HG03342 (cell line): ENCODE measurements around the gene DNAH7.
"Not testable (repeated sequence)": the region's sequence is repeated elsewhere in the genome, so short reads cannot be mapped to it uniquely, and the experiment has no call there.

Experiments
- ATAC-seq: cut with Tn5 transposase; IDR thresholded peaks from one replicate; pipeline ENCODE4 v1.9.1; 2021; ENCODE audit warnings: mild to moderate bottlenecking, moderate library complexity; ENCODE audit not compliant: unreplicated experiment

DNAH7 gene

GRCh38 chr2:196068271-196069209 is at the start of gene DNAH7:
DNAH7 (minus strand) TSS chr2:196068837; CDS start chr2:196068711, 126 bp downstream.
- ATAC-seq = peak; percentile 98

DNA sequence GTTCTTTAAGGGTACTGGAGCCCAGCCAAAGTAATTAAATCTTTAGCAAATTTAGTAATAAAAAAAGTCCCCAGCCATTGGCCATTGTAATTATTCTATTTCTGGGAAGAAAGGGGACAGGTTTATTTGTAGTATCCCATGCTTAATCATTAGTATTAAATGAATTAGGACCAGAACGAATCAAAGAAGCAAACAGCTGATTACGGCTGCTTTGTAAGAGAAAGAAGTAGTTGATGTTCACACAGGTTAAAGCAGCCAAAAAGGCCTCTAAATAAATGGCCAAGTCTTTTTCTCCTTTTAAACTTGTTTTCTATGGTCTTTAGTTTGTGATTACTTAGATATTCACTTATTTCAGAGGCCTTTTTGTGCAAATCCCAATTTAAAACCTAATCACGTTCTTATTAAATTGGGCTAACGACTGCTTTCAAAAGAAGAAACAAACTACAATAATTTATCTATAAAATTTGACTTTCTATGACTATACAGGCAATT is 48.6 kb upstream of the DNAH7 start:
- no peak for ATAC-seq

DNA sequence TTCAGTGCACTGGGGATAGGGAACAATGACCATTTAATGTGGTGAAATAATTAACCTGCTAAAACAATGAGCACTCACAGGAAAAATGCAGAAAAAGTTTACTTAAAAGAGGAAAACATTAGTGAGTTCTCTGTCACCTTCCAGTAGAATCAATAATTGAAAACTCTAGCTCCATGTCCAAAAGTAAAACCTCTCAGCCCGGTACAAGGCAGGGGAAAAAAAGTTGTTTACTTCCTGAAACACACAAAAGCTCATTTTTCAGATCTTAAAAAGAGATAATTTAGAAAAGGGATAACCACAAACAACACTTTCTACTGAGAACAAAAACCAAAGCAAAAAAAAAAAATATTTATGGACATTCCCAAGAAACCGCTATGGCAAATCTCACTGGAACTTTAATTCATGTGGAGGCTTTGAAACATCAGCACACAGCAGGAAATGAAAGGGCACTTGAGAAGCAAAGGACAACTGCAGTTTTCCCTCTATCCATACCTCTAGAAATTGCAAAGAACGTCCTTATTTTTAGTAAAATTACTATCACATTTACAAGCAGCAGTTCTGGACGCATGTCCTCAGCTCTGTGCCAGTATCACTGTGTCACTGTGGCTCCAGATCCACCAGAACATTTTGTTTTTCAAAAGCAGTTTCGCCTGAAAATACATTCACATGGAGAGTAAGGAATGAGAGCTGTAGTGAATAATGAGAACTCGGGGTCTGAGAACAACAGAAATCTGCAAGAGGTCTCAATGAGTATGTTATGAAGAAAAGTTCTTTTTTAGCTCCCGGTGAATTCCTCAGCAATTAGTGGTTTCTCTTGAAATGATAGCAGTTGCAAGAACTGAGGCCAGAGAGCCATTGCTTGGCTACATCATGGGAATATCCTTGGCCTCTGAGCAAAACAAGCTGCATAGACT is 44.7 kb upstream of the DNAH7 start:
- no peak for ATAC-seq

GRCh38 chr2:196112418-196113034 is 43.9 kb upstream of the DNAH7 start:
- no peak for ATAC-seq

GRCh38 chr2:196108604-196109003 is 40.0 kb upstream of the DNAH7 start:
- no peak for ATAC-seq

- no peak for ATAC-seq
Measured at GRCh38 chr2:196105951-196106350, 37.3 kb upstream of the DNAH7 start.

DNA sequence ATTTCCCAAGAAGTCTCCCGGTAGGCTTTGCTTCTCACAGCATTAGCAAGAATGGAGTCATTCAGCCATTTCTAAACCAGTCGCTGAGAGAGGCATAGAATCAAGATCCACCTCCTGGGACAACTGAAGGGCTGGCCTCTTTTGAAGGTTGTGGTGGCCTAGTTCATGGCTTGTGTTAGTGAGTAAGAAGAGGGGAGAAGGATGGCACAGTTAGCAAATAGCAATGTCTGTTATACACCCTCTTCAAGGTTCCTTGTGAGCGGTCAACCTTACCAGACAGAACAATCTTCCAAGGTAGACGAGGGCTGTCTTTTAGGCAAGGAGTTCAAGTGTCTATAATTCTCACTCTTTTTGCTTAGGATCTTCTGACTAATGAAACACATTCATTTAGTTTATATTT is 35.4 kb upstream of the DNAH7 start:
- no peak for ATAC-seq

DNA sequence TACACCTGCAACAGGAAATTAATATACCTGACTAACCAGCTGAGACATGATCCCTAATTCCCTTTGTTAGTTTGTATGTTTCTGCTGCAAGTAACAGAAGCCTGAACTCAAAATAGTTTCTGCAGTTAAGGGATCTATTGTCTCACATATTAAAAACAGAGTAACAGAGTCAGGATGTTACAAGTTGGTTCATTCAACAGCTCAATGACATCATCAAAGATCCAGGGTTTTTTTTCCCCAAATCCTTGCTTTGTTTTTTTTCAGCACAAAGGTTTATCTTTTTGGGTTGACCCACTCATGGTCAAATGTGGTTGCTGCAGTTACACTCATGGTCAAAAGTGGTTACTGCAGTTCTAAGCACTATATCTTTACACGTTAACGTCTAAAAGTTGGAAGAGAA is 35.0 kb upstream of the DNAH7 start:
- no peak for ATAC-seq

- peak; percentile 97 for ATAC-seq
Measured at GRCh38 chr2:196101325-196101991, 32.8 kb upstream of the DNAH7 start.

DNA sequence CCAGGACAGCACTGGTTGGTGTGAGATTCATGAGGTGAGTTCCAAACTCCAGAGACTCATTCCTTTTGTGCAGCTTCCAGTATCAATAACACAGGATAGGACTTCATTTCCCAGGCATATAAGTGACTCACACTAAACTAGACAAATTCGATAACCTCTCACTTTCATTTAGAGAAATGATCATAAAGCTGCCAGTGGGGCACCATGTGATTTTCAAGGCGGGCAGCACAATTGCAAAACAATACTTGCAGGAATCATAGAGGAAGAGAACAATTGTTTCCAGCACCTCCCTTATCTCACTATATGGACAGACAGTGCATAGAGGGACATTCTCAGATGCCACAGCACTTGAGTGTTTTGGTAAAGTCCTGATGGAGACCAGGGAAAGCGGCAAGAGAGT is 31.3 kb upstream of the DNAH7 start:
- no peak for ATAC-seq

GRCh38 chr2:196097864-196098660 is 29.4 kb upstream of the DNAH7 start:
- ATAC-seq = no peak

DNA sequence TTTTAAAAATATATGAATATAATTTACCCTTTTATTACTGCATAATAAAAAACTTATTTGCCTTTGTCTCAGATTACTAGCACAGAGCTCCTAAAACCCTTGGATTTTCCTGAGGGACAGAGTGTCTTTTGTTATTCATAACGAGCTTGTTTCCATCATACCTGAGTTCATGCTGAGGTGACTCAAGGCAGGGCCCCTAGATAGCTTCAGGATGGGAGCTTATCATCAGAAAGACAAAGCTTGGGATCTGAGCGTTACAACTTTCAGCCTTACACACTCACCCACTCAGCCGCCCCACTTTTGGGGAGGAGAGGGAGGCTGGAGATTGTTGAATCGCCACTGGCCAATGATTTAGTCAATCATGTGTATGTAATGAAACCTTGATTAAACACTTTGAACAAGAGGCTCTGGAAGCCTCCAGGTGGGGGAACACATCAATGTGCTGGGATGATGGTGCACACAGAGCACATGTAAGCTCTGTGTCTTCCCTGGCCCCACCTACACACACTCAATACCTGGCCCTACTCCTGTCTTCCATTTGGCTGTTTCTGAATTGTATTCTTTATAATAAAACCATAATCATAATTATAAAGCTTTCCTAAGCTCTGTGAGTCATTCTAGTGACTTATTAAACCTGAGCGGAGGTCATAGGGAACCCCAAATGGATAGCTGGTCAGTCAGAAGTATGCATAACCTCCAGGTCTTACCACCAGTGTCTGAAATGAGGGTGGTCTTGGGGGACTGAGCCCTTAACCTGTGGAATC is 28.5 kb upstream of the DNAH7 start:
- ATAC-seq = no peak

DNA sequence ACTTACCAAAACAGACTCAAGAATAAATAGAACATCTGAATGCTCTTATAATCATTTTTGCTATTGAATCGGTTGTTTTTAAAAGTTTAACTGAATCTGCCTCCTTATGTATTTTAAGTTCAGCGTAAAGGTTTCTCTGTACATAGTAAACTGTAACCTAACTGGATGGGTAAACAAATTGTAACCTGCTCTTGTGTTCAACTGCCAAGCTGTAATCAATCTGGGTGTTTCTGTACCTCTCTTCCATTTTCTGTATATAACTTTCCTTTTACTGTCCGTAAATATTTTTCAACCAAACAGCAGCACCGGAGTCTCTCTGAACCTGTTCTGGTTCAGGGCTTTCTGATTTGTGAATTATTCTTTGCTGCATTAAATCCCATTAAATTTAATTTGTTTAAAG is 27.6 kb upstream of the DNAH7 start:
- ATAC-seq = no peak

GRCh38 chr2:196089448-196089847 is 20.8 kb upstream of the DNAH7 start:
- ATAC-seq = not testable (repeated sequence)

DNA sequence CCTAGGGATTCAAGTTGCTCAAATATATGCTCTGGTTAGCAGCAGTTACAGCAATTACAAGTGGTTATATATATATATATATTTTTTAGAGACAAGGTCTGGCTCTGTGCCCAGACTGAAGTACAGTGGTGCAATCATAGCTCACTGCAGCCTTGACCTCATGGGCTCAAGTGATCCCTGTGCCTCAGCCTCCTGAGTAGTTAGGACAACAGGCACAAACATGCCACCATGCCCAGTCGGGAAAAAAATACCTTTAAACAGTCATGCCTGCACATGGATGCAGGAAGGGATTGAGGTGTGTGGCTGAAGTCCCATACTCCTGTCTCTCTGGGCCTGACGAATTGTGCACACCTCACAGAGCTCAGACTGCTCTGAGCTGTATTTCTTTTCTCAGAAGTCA is 19.6 kb upstream of the DNAH7 start:
- ATAC-seq = no peak

DNA sequence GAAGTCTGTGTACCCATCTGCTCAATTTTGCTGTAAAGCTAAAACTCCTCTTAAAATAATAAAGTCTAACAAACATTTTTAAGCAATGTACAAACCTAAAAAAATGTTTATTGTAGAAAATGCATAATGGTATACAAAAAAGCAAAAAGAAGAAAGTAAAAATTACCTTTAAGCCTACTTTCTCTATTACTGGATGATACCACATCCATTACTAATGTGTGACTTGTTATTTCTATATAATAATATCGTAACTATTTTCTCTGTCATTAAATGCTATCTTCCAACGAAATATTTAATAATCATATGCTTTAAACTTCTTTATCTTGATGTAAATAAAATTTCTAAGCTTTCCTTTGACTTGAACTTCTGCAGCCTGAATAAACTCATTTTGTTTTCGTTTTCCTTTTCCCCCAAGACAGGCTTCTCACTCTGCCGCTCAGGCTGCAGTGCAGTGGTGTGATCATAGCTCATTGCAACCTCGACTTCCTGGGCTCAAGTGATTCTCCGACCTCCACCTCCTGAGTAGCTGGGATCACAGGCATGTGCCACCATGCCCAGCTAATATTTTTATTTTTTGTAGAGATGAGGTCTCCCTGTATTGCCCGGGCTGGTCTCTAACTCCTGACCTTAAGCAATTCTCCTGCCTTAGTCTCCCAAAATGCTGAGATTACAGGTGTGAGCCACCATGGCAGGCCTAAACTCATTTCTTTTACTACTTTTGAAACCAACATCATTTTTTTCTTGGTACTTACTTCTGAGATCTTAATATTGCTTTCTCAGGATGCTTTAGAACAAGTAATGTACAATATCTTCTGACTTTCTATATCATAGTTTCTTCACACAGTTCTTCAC is 18.1 kb upstream of the DNAH7 start:
- ATAC-seq = no peak

DNA sequence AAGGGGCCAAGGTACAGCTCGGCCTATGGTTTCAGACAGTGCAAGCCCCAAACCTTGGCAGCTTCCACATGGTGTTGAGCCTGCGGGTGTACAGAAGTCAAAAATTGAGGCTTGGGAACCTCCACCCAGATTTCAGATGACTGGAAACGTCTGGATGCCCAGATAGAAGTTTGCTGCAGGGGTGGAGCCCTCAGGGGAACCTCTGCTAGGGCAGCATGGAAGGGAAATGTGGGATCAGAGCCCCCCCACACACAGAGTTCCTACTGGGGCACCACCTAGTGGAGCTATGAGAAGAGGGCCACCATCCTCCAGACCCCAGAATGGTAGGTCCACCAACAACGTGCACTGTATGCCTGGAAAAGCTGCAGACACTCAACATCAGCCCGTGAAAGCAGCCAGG is 15.0 kb upstream of the DNAH7 start:
- no peak for ATAC-seq

DNA sequence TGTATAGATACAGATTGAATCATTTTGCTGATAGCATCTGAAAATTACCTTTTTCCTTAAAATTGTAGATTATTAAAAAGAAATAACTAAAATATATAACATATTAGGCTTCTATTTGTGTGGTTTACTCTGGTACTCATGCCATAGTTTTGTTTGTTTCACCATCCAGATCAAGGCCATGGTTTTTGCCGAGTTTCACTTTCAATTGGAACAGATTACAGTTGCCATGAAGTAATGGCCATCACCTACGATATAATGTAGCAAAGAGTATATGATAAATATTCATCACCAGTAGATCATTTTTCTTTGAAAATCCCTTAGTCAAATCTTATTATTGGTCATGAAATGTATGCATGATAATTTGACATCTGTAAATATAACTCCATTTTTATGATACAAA is 11.9 kb upstream of the DNAH7 start:
- ATAC-seq = no peak
